ENCODE results near the gene CLIC3. TPM values are rescaled to one million over a fixed set of nuclear protein-coding genes. Genes with fewer than 3 reads are reported as not detected.

Gene CLIC3
- total RNA-seq, 2 donors from 2014 or later, result 3.6 to 15.4 TPM

DNA sequence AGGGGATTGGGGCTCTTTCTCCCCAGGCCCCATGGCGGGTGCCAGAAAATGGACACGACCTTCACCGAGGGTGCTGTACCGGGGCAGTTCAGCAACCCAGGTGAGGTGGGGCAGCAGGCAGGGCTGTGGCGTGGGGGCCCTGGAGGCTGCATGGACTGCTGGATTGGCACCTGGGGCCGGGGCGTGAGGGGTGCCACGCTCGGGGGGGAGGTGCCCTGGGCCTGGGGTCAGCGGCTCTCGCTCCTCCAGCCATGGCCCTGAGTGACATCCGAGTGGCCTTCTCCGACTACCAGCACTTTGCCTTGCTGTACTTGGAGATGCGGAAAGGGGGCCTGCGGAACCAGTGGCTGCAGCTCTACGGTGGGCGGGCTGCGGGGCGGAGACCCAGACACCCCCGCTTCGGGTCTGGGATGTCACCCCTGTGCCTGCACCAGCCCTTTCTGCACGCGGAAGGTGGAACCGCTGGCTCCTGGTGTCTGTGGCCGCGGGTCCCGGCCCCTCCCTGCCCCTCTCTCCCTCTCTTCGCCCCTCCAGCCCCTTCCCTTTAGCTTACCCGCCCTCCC, 11.8 kb downstream of the CLIC3 start:
- no peak for DNase-seq
- H3K9me3 ChIP-seq, result no peaks in the 10 kb centered on the region
- H3K4me1 ChIP-seq, result no peaks in the 10 kb centered on the region
- H3K4me3 ChIP-seq, result no peak overlapping the region
- H3K27me3 ChIP-seq, result peaks cover 25% of the 10 kb centered on the region
- no peak overlapping the region for H3K9ac ChIP-seq (ENCODE audit: low read depth in 2 of 2, low read length in 2 of 2)
- intact Hi-C loops (cut with DNase I), result no loop called here
- TF ChIP-seq, protein P1, sequence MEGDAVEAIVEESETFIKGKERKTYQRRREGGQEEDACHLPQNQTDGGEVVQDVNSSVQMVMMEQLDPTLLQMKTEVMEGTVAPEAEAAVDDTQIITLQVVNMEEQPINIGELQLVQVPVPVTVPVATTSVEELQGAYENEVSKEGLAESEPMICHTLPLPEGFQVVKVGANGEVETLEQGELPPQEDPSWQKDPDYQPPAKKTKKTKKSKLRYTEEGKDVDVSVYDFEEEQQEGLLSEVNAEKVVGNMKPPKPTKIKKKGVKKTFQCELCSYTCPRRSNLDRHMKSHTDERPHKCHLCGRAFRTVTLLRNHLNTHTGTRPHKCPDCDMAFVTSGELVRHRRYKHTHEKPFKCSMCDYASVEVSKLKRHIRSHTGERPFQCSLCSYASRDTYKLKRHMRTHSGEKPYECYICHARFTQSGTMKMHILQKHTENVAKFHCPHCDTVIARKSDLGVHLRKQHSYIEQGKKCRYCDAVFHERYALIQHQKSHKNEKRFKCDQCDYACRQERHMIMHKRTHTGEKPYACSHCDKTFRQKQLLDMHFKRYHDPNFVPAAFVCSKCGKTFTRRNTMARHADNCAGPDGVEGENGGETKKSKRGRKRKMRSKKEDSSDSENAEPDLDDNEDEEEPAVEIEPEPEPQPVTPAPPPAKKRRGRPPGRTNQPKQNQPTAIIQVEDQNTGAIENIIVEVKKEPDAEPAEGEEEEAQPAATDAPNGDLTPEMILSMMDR (IDR thresholded peaks at IDR 0.05), result no peak
- H3K36me3 ChIP-seq, result no peaks in the 10 kb centered on the region
- no peak overlapping the region for H3K27ac ChIP-seq

DNA sequence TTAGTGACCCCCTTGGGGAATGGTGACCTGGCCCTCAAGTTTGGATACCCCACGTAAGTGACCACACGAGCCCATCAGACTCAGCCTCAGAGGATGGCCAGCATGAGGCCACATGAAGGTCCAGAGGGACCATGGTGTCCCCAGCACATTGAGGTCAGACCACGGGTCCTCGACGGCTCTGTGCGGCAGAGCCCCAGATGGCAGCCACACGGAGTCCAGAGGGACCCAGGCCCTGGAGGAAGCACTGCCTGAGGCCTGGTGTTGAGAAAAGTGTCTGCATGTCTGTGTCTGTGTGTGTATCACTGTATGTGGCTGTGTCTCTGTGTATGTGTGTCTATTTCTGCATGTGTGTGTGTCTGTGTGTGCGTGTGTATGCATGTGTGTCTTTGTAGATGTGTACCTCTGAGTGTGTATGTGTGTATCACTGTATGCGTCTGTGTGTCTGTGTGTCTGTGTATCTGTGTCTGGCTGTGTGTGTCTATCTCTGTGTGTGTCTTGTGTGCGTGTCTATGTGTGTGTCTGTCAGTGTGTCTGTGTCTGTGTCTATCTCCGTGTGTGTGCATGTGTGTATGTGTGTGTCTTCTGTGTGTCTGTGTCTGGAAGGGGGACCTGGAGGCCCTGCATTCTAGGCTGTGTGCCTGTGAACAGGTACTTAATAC, 12.6 kb downstream of the CLIC3 start:
- DNase-seq, result no peak
- intact Hi-C loops (cut with DNase I), result no loop called here
- peaks cover 25% of the 10 kb centered on the region for H3K27me3 ChIP-seq

DNA sequence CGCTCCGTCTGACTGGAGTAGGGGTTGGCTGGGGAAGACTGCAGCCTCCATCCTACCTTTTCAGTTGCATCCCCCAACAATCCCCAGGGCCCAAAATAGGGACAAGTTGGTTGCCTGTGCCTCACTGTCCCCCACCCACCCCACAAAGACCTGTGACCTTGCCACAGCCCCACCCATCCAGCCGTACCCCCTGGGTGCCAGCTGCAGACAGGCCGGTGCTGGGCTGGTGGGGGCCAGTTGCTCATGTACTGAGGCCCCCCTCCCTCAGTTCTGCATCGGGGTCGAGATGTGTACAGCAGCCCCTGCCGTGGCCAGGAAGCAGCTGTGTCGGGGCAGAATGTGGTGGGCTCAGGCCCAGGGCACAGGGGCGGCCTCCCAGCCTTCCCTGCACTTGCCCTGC, 13.2 kb downstream of the CLIC3 start:
- intact Hi-C loops (cut with DNase I), result no loop called here
- peaks cover 25% of the 10 kb centered on the region for H3K27me3 ChIP-seq
- no peak overlapping the region for H3K4me3 ChIP-seq
- no peaks in the 10 kb centered on the region for H3K9me3 ChIP-seq
- H3K9ac ChIP-seq (ENCODE audit: low read depth in 2 of 2, low read length in 2 of 2), result no peak overlapping the region
- TF ChIP-seq, protein P1 (IDR thresholded peaks at IDR 0.05), result no peak
- no peak overlapping the region for H3K27ac ChIP-seq
- peaks cover under 1% of the 10 kb centered on the region for H3K4me1 ChIP-seq
- no peaks in the 10 kb centered on the region for H3K36me3 ChIP-seq
- DNase-seq, result no peak

More for the DNA sequence above, 12.6 kb downstream of the CLIC3 start:
- Histone ChIP-seq H3K36me3 (no peaks in the 10 kb centered on the region), H3K9ac (ENCODE audit: low read depth in 2 of 2, low read length in 2 of 2) (no peak overlapping the region), H3K4me3 (no peak overlapping the region), H3K27ac (no peak overlapping the region), H3K4me1 (no peaks in the 10 kb centered on the region), H3K9me3 (no peaks in the 10 kb centered on the region)
- TF ChIP-seq, protein P1 (IDR thresholded peaks at IDR 0.05), result no peak

DNA sequence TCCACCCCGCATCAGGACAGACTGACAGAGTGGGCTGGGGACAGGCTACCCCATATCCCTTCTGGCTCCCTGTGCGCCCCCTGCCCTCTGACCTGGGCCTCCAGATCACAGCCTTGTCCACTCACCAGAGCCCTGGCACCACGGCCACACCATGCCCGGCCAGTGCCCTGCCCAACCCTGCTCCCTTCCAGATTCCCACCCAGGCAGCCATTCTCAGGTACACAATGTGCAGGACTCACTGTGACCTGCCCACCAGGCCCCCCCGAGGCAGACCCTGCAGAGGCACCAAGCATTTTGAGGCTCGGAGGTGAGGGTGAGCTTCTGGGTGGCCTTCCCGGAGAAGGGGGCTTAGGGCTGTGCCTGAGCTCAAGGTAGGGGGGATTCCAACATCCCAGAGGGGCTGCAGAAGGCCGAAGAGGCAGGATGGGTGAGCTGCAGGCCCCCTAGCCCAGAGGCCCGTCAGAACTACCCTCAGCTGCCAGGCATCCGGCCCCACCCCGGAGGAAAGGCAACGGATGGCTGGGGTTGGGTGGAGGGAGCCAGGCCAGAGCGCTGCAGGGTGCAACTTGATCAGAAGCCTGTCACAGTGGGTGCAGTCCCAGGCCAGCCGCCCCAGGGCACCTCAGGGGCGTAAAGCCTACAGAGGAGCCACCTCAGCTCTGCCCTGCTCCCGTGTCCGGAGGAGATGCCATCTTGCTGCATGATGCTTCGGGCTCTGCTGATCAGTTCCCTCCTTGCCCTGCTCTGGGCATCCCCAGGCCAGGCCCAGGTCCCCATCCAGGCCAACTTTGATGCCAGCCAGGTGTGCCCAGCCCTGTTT, 13.9 kb downstream of the CLIC3 start, which contains the start of gene LCNL1:
TSS of gene LCNL1 (plus strand) at position 762 of the 820 bp plus-strand sequence. CDS start 594 bp downstream, outside the sequence.
- Histone ChIP-seq H3K9ac (ENCODE audit: low read depth in 2 of 2, low read length in 2 of 2) (no peak within 1 kb of the TSS), H3K4me3 (no peak within 1 kb of the TSS), H3K9me3 (no peaks in the 10 kb centered on the region), H3K27ac (no peak within 1 kb of the TSS), H3K4me1 (peaks cover 4% of the 10 kb centered on the region), H3K36me3 (no peaks in the 10 kb centered on the region), H3K27me3 (peaks cover 25% of the 10 kb centered on the region)
- TF ChIP-seq, protein P1 (IDR thresholded peaks at IDR 0.05), result no peak
- DNase-seq, result no peak
- intact Hi-C loops (cut with DNase I), result no loop called here

DNA sequence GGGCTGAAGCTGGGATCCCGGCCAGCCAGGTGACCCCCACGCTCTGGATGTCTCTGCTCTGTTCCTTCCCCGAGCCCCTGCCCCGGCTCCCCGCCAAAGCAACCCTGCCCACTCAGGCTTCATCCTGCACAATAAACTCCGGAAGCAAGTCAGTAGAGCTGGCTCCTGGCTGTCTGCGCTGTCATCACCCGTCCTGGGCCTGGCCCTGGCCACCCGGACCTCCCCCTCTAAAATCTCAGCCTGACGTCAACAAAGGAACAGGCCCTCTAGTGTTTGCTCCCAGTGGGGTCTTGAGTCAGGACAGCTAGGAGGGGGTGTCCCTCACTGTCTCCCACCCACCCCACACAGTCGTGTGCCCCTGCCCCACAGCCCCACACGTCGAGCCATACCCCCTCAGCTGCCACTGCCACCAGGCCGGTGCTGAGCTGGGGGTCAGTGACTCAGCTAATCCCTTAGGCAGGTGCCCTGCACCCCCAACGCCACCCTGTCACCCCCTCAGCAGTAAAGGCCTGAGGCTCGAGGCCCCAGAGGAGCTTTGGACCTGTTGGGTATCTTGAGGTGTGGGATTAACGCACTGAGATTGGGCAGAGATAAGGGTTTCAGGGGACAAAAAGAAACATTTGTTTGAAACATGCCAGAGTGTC, 14.7 kb downstream of the CLIC3 start:
- Histone ChIP-seq H3K27me3 (peaks cover 25% of the 10 kb centered on the region), H3K9ac (ENCODE audit: low read depth in 2 of 2, low read length in 2 of 2) (no peak overlapping the region), H3K27ac (no peak overlapping the region), H3K4me3 (no peak overlapping the region), H3K36me3 (no peaks in the 10 kb centered on the region), H3K9me3 (no peaks in the 10 kb centered on the region), H3K4me1 (peaks cover 4% of the 10 kb centered on the region)
- intact Hi-C loops (cut with DNase I), result no loop called here
- TF ChIP-seq, protein P1 (IDR thresholded peaks at IDR 0.05), result no peak
- DNase-seq, result no peak
